ENCODE measurements around the gene ITGB3. TPM values are rescaled to one million over a fixed set of nuclear protein-coding genes. Genes with fewer than 3 reads are reported as not detected.

The ITGB3 gene
- total and polyA plus RNA-seq, 9 of the 15 experiments (the other 6 are each of a cell fraction or from before 2014, with no cell fraction given) = 0.08 to 2.6 (median 0.62) TPM; not detected in 1

DNA sequence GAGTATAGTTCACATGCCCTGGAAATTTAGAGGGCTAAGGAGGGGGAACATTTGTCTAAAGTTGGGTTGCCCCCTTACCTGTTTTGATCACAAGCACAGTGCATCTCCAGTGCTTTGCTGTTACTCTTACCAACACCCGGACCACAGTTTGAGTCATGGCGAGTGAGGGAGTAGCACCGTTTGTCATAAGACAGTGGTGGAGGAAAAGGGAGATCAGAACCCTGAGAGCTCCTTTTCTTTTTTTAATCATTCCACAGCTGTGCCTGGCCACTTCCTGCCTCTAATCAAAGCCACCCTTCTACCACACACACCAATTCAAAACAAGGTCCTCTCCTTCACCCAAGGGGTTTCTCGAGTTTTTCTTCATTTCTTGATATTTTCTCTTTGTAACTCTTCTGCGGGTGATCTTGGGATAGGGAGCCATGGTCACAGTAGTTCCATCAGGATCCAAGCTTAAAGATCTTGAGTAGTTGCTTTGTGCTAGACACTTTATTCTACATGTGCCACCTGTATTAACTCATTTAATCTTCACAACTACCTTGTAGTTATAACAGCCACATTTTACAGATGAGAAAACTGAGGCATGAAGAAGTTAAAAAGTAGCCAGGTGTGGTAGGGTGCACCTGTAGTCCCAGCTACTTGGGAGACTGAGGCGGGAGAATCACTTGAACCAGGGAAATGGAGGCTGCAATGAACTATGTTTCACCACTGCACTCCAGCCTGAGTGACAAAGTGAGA is 49.5 kb upstream of the ITGB3 start (continued):
- no peak for TF ChIP-seq ZNF407 (IDR thresholded peaks at IDR 0.05; ENCODE audit: low read depth)
- no peak for TF ChIP-seq ZNF124 (CRISPR knock-in tag; IDR thresholded peaks at IDR 0.05)
